GM19395 (cell line): ENCODE data around the gene CFAP70.
"Not testable (repeated sequence)": the region's sequence is repeated elsewhere in the genome, so short reads cannot be mapped to it uniquely, and the experiment has no call there.

Experiments used
- ATAC-seq: cut with Tn5 transposase; IDR thresholded peaks from one replicate; pipeline ENCODE4 v1.9.1; 2021; ENCODE audit warnings: mild to moderate bottlenecking, moderate library complexity; ENCODE audit not compliant: unreplicated experiment

CFAP70 gene

DNA sequence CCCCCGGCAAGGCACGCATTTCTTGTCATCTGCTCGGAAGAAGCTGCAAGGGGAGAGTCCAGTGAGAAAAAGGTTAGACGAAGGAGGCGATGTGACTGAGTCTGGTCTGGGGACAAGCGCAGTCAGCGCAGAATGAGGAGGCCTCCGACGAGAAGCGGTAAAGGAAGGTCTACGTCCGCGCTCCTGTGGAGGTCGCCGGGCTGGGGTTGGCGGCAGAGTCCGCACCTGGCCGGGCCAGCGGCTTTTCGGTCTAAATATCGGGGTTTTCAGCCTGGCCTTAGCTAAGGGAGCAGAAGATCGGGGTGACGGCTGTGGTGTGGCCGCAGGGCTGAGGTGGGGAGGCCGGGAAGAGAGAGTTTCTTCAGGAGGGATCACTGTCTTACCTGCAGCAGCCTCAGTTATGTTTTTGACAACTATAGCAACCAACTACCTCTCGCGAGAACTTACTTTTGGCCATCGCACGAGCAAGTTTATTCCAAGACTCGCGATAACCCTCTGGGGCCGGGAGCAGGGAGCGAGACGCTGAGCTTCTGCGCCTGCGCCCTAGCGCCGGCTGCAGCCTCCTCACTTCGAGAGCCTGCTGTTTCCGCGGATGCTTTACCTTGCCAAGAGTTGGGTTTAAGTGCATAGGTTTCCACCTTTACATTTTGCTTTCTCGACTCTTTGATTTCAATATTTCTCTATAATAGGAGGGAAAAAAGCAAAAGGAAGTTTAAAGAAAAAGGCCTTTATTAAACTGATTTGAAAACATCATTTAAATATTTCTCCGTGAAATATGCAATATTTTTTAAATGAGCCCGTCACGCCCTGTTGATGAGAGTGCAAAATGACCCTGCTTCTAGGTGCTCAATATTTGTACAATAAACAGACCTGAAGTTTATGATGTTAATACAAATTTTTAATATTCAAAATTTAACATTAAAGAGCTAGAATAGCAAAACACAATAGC is at the start of gene CFAP70:
CFAP70 (minus strand) TSS at position 534 of the 949 bp plus-strand sequence. CDS start 4,068 bp downstream, outside the sequence.
- ATAC-seq: peak; percentile 96

DNA sequence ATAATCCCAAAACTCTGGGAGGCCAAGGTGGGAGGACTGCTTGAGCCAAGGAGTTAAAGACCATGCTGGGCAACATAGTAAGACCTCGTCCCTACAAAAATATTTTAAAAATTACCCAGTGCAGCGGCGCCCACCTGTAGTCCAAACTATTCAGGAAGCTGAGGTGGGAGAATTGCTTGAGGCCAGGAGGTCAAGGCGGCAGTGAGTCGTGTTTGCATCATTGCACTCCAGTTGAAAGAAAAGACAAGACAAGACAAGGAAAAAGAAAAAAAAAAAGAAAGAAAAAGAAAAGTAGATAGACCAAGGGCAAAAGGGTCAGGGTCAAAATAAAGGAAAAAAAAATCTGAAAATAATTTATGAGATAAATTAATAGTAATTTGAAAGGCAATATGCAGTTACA is 49.4 kb upstream of the CFAP70 start:
- ATAC-seq: no peak

DNA sequence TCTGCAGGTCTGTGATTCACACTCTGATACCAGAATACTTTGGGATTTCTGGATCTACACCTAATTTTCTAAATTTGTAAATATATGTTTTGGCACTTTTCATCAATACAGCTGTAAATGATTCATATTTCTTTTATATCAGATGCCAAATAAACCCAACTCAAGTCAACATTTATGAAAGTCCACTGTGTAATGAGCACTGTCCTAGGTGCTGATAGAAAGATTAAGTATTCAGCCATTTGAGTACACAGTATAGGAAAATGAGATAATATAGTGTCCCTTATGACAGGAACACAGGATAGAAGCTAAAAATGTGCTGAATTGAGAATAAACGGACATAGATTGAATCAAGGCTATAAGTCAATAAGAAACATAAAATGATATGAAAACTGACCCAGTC is 48.8 kb upstream of the CFAP70 start:
- no peak for ATAC-seq

DNA sequence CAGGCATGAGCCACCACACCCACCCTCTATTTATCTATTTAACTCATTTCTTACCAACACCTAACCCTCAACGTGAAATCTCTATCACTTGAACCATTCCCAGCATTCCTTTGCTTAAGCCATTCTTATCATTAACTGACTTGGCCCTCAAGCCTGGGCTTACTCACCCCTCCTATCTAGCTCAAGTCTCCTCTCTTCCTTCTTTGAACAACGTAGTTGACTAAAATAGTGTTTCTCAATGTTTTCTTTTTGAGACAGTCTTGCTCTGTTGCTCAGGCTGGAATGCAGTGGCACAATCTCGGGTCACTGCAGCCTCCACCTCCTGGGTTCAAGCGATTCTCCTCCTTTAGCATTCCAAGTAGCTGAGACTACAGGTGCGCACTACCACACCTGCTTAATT is 48.2 kb upstream of the CFAP70 start:
- no peak for ATAC-seq

DNA sequence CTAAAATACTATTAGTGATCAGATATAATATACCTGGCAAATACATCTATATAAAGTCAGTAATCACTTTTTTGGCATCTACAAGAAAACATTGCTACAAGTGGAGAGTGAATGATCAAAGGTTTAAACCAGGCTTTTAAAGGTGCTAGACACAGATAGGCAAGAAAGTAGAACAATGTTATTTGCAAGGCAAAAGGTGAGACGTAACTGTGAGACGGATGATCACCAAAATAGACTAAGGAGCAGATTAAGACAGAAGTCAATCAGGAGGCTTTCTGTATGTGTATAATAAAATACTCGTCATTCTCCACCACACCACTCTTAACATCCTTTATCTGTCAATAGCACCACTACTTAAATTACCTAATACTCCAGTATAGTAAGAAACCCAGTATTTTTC is 46.9 kb upstream of the CFAP70 start:
- no peak for ATAC-seq

DNA sequence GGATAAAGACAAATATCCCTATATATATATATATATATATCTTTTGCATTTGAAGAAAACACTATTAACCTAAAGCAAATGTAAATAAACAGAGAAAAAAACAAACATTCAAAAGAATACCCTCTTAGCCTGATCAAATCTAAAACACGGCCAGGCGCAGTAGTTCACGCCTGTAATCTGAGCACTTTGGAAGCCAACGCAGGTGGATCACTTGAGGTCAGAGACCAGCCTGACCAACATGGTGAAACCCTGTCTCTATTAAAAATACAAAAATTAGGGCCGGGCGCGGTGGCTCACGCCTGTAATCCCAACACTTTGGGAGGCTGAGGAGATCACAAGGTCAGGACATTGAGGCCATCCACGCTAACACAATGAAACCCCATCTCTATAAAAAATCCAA is 46.0 kb upstream of the CFAP70 start:
- ATAC-seq: no peak

DNA sequence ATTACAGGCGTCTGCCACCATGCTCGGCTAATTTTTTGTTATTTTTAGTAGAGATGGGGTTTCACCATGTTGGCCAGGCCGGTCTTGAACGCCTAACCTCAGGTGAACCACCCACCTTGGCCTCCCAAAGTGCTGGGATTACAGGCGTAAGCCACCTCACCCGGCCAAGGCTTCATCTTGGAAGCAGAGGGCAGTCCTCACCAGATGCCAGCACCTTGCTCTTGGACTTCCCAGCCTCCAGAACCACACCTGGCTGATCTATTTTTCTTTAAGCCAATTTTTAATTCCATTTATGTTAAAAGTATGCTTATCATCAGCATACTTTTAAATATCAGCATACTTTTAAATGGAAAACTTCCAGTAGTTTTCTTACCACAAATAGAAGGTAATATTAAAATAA is 43.0 kb upstream of the CFAP70 start:
- no peak for ATAC-seq

DNA sequence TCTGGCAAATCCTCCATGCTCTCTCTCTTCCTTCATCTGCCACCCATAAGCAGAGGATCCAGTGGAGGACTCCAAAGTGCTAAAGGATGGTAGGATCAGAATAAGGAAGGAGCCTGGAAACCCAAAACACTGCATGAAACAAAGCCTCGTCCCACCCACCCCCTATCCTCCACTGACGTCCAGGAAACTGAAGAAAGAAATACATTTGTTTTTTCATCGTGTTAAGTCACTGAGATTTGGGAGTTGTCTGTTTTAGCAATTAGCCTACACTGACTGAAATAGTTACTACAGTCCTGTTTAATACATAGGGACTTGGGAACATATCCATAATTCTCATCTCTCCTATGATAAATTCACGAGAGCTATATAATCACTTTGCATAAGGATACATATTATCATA is 40.4 kb upstream of the CFAP70 start:
- ATAC-seq: no peak

DNA sequence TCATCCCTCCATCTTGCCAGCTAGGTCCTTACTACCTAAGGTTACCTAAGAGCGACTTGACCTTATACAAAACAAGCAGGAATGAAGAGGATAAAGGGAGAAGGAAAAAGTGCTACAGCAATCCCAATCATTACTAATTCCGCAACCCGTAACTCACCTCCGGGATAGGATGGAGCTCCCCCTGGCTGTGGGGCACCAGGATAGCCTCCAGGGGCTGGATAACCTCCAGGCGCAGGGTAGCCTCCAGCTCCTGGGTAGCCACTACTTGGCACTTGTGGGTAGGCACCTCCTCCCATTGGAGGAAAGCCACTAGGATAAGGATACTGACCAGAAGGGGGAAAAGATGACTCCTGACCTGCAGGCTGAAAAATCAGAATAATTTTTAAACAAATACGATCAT is 39.4 kb upstream of the CFAP70 start:
- no peak for ATAC-seq

DNA sequence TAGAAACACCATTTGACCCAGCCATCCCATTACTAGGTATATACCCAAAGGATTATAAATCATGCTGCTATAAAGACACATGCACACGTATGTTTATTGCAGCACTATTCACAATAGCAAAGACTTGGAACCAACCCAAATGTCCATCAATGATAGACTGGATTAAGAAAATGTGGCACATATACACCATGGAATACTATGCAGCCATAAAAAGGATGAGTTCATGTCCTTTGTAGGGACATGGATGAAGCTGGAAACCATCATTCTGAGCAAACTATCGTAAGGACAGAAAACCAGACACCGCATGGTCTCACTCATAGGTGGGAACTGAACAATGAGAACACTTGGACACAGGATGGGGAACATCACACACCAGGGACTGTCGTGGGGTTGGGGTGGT is 35.7 kb upstream of the CFAP70 start:
- ATAC-seq: not testable (repeated sequence)

DNA sequence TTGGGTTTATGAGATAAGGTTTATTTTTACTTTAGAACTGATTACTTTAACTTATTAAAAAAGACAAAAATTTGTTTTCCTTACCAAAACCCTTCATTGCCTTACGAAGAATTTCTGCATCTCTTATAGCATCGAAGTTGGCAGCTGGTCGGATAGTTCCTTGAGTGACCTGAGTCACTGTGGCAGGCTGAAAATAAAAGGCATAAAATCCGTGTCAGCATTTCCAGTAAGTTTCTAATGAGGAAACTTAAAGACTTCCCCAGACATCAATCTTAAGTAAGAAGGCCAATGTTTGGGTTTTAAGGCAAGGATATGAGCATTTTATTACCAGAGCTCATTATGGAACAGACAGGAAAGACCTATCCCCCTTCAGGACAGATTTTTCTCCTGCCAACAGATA is 29.6 kb upstream of the CFAP70 start:
- ATAC-seq: no peak

DNA sequence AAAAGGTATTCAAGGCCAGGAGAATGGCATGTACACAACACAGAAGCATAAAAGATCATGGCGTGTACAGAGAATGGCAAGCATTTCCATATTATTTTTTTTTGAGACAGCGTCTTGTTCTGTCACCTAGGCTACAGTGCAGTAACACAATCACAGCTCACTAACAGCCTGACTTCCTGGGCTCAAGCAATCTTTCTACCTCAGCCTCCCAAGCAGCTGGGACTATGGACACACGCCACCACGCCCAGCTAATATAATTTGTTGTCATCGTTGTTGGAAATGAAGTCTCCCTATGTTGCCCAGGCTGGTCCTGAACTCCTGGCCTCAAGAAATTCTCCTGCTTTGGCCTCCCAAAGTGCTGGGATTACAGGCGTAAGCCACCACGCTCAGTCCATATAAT is 27.9 kb upstream of the CFAP70 start:
- ATAC-seq: no peak

DNA sequence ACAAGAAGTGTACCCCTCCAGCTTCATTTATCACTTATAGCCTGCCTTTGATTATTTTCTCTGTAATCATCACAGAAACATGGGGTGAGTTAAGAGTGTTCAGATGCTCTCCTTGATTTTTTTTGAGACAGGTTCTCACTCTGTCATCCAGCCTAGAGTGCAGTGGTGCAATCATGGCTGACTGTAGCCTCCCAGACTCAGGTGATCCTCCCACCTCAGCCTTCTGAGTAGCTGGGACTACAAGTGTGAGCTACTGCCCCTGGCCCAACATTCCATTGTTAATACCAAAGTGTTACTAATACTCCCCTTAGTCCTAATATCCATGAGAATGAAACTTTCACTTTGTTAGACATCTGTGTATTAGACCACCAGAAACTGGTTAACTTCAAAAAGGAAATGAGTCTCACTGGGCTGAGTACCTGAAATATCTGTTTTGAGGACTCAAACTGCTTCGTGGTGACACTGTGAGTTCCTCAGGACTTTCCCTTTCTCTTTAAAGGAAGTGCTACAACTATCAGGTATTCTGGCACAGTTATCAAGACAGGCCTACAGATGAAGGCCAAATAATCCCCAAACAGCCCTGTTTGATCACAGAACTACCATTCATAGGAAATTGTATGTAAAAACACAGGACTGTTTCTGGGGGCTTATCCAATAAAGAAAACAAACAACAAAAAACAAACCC is 20.5 kb upstream of the CFAP70 start:
- peak; percentile 53 for ATAC-seq

DNA sequence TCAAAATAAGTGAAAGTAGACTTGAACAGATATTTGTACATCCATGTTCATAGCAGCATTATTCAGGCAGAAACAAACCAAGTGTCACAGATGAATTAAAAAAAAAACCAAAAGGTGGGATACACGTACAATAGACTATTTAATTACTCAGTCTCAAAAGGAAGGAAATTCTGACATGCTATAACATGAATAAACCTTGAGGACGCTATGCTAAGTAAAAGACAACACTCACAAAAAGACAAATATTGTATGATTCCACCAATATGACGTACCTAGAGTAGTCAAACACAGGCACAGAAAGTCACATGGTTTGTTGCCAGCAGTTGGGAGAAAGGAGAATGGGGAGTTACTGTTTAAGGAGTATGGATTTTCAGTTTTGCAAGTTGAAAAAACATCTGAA is 18.0 kb upstream of the CFAP70 start:
- no peak for ATAC-seq

DNA sequence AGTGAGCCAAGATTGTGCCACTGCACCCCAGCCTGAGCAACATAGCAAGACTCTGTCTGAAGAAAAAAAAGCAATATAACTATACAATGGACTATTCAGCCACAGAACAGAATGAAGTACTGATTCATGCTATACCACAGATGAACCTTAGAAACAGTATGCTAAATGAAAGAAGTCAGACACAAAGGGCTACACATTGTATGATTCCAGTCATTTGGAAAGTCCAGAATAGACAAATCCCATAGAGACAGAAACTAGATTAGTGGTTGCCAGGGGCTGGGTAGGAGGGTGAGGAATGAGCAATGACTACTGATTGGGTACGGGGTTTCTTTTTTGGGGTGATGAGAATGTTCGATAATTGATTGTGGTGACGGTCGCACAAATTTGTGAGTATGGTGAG is 9.6 kb upstream of the CFAP70 start:
- ATAC-seq: no peak

DNA sequence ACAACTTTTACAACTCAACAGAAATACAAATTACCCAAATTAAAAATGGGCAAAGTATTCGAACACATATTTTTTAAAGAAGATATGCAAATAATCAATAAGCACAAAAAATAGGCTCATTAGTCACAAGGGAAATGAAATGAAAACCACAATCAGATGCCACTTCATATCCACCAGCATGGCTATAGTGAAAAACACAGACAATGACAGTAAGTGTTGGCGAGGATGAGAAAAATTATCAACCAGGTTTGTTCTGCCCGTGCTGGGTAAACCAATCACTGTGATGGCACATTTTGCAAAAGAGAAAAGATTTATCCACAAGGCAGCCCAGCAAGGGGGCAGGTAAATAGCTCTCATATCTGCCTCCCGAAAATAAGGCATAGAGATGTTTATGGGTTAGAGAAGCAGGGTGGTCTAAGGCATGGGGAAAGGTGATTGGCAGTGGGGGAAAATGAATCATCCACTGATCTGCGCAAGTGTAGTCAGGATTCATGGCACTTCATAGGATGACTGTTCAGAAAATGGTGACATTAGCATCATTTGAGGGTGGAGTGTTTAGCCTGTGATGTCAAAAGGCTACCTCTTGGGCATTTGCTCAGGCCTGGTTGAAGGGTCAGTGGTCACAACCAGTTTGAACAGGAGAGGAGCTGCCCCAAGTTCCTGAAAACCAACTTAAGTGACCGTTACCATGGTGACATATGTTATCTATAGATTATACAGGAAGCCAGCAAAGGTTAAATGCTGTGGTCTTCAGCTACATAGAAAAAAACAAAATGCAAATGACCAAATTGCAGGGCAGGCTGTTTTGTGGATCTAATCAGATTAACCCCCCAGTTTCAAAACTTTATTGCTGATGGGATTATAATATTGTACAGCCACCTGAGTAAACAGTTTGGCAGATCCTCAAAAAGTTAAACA is 8.0 kb upstream of the CFAP70 start:
- ATAC-seq: no peak

DNA sequence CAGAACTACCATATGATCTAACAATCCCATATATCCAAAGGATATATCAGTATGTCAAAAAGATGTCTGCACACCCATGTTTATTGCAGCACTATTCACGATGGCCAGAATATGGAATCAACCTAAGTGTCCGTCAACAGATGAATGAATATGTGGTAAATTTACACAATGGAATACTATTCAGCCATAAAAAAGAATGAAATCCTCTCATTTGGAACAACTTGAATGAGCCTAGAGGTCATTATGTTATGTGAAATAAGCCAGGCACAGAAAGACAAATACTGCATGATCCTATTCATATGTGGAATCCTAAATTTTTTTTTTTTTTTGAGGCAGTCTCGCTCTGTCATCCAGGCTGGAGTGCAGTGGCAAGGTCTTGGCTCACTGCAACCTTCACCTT is 6.3 kb upstream of the CFAP70 start:
- ATAC-seq: no peak

DNA sequence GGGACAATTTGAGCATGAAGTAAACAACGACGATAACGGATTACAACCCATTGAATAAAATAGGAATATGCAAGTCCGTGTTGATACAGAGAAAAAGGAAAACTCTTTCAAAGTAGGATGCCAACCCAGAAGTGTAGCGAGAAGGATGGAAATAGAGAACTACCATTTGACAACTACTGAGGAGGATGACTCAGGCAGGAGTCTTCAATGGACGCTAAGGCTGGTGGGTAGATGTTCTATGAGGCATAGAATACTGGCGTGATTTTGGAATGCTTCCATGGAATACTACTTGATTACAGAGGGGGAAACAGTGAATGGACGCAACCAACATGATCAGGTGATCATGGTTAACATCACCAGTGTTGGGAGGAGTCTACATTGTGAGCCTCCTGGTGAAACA is 828 bp upstream of the CFAP70 start:
- ATAC-seq: no peak

DNA sequence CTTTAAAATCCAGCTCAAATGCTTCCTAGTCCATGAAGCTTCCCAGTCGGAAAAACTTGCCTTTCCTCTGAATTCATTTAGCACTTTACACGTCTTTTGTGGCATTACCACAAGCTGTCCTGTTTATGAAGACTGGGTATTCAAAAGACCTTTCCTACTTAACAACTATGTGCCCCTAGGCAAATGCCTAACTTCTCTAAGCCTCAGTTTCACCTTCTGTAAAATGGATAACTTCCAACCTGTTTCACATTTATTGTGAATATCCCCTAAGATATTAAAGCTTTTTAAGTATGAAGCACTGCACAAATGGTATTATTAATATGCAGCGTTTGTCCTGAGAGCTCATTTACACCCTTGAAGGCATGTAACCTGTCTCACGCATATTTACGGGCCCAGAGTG is 843 bp downstream of the CFAP70 start:
- ATAC-seq: no peak

DNA sequence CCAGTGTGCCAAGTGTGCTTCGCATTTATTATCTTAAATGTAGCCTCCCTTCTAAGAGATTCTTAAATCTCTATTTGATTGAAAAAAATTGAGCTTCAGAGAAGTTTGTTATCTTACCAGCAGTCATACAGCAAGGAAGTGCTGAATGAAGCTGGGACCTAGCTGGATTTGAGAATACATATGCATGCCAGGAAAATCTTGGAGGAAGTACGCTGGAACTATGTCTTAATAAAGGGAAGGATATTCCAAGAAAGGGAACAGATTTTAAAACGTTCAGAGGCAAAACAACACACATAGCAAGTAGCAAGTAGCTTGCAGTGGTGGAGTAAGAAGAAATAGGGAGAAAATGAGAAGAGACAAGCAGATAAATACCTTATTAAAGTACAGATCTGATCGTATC is 1.5 kb downstream of the CFAP70 start:
- ATAC-seq: no peak

DNA sequence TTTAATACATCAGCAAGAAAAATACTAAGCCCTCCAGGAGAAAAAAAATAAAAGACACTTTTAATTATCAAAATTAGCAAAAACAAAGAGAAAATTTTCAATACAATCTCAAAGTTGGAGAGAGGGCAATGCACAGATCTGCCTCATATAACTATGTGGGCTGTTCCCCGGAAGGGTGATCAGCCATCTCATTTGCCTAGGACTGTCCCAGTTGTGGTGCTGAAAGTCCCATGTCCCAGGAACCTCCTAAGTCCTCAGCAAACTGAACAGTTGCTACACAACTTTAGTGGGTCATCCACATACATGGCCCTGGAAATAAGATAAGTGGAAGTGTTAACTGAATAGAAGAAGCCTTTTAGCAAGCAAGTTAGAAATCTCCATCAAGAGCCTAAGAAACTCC is 14.4 kb downstream of the CFAP70 start:
- no peak for ATAC-seq
